H9 (cell line): ENCODE measurements around the gene CCDC126. TPM values are rescaled to one million over a fixed set of nuclear protein-coding genes. Genes with fewer than 3 reads are reported as not detected.

ENCODE experiments used
- DNase-seq: peaks from one replicate; pipeline ENCODE4 v3.0.0-alpha.2; 2017
- H2AFZ ChIP-seq: one replicate; pipeline ENCODE4 v1.6.1; 2013; ENCODE audit warnings: mild to moderate bottlenecking, low read length, control low read depth, moderate library complexity
- H2AK5ac ChIP-seq: 2 replicates; pipeline ENCODE4 v1.6.1; 2013; ENCODE audit warnings: low read length, control low read depth, mixed read lengths; ENCODE audit not compliant: insufficient read length
- H2BK120ac ChIP-seq: one replicate; pipeline ENCODE4 v1.6.1; 2013; ENCODE audit warnings: low read depth, mild to moderate bottlenecking, low read length, control low read depth, inconsistent platforms; ENCODE audit not compliant: poor library complexity, severe bottlenecking
- H2BK12ac ChIP-seq: 2 replicates; pipeline ENCODE4 v1.6.1; 2013; ENCODE audit warnings: low read length, control low read depth, mixed read lengths, low read depth; ENCODE audit not compliant: insufficient read length
- H2BK15ac ChIP-seq: 2 replicates; pipeline ENCODE4 v1.6.1; 2013; ENCODE audit warnings: low read depth, low read length, control low read depth
- H2BK20ac ChIP-seq: one replicate; pipeline ENCODE4 v1.6.1; 2013; ENCODE audit warnings: low read depth, mild to moderate bottlenecking, low read length, control low read depth, inconsistent platforms; ENCODE audit not compliant: poor library complexity, severe bottlenecking
- H2BK5ac ChIP-seq: 2 replicates; pipeline ENCODE4 v1.6.1; 2013; ENCODE audit warnings: low read length, control low read depth, mixed read lengths; ENCODE audit not compliant: insufficient read length
- H3K14ac ChIP-seq: 2 replicates; pipeline ENCODE4 v1.6.1; 2013; ENCODE audit warnings: low read length, control low read depth; ENCODE audit not compliant: insufficient read depth
- H3K18ac ChIP-seq: 2 replicates; pipeline ENCODE4 v1.6.1; 2013; ENCODE audit warnings: low read depth, mild to moderate bottlenecking, mixed read lengths, low read length, control low read depth; ENCODE audit not compliant: insufficient read length
- H3K23ac ChIP-seq: 2 replicates; pipeline ENCODE4 v1.6.1; 2013; ENCODE audit warnings: low read length, control low read depth, mixed read lengths, low read depth; ENCODE audit not compliant: insufficient read length
- H3K23me2 ChIP-seq: 2 replicates; pipeline ENCODE4 v1.6.1; 2013; ENCODE audit warnings: low read depth, mild to moderate bottlenecking, mixed read lengths, low read length, control low read depth; ENCODE audit not compliant: insufficient read length, poor library complexity, severe bottlenecking
- H3K27ac ChIP-seq: 2 replicates; pipeline ENCODE4 v1.5.1; 2013; ENCODE audit warnings: low read length, control low read depth, mixed read lengths, low read depth; ENCODE audit not compliant: insufficient read length
- H3K27me3 ChIP-seq: 2 replicates; pipeline ENCODE4 v1.6.1; 2013; ENCODE audit warnings: low read length, control low read depth, inconsistent platforms; ENCODE audit not compliant: insufficient read depth
- H3K4ac ChIP-seq: 2 replicates; pipeline ENCODE4 v1.6.1; 2013; ENCODE audit warnings: low read depth, mild to moderate bottlenecking, control low read depth, inconsistent platforms, low read length, moderate library complexity
- H3K4me1 ChIP-seq: 2 replicates; pipeline ENCODE4 v1.6.1; 2013; ENCODE audit warnings: low read length, control low read depth, inconsistent platforms; ENCODE audit not compliant: insufficient read depth
- H3K4me2 ChIP-seq: 2 replicates; pipeline ENCODE4 v1.6.1; 2013; ENCODE audit warnings: low read length, control low read depth, mixed read lengths; ENCODE audit not compliant: insufficient read length, insufficient read depth
- H3K56ac ChIP-seq: 2 replicates; pipeline ENCODE4 v1.6.1; 2013; ENCODE audit warnings: low read depth, mild to moderate bottlenecking, mixed read lengths, low read length, control low read depth; ENCODE audit not compliant: insufficient read length
- H3K79me1 ChIP-seq: 2 replicates; pipeline ENCODE4 v1.6.1; 2013; ENCODE audit warnings: low read depth, mild to moderate bottlenecking, moderate library complexity, low read length, control low read depth, inconsistent platforms; ENCODE audit not compliant: insufficient read depth, poor library complexity, severe bottlenecking
- H3K79me2 ChIP-seq: 2 replicates; pipeline ENCODE4 v1.6.1; 2013; ENCODE audit warnings: low read length, control low read depth, inconsistent platforms; ENCODE audit not compliant: insufficient read depth
- H3K9ac ChIP-seq: 2 replicates; pipeline ENCODE4 v1.6.1; 2013; ENCODE audit warnings: low read length, control low read depth, mixed read lengths; ENCODE audit not compliant: insufficient read length; ENCODE audit errors: extremely low read depth
- H3K9me3 ChIP-seq: one replicate; pipeline ENCODE4 v1.6.1; 2013; ENCODE audit warnings: low read depth, low read length, inconsistent platforms; ENCODE audit not compliant: control insufficient read depth
- H3T11ph ChIP-seq: one replicate; pipeline ENCODE4 v1.6.1; 2013; ENCODE audit warnings: mild to moderate bottlenecking, low read length, control low read depth, inconsistent platforms
- H4K20me1 ChIP-seq: one replicate; pipeline ENCODE4 v1.6.1; 2013; ENCODE audit not compliant: control insufficient read depth, insufficient read length, insufficient read depth
- H4K5ac ChIP-seq: 2 replicates; pipeline ENCODE4 v1.6.1; 2013; ENCODE audit warnings: low read depth, mild to moderate bottlenecking, mixed read lengths, low read length, control low read depth; ENCODE audit not compliant: insufficient read length
- H4K8ac ChIP-seq: replicated peaks from 2 replicates; pipeline ENCODE4 v1.6.1; 2013; ENCODE audit warnings: low read length, control low read depth, mixed read lengths, low read depth; ENCODE audit not compliant: insufficient read length
- H4K91ac ChIP-seq: 2 replicates; pipeline ENCODE4 v1.6.1; 2013; ENCODE audit warnings: low read depth, mild to moderate bottlenecking, moderate library complexity, mixed read lengths, low read length, control low read depth; ENCODE audit not compliant: insufficient read length
- H3K27ac Mint-ChIP-seq, 3 experiments: 2 replicates in 2 of 3; 3 replicates in 1 of 3; pipeline ENCODE4 v1.8.0; 2020 to 2021; ENCODE audit warnings: mixed read lengths in 3 of 3, mild to moderate bottlenecking in 1 of 3, moderate library complexity in 1 of 3
- H3K27me3 Mint-ChIP-seq: 2 replicates; pipeline ENCODE4 v1.8.0; 2021; ENCODE audit warnings: low read depth, mild to moderate bottlenecking, moderate library complexity, mixed read lengths
- H3K36me3 Mint-ChIP-seq, 3 experiments: 2 replicates in 2 of 3; 3 replicates in 1 of 3; pipeline ENCODE4 v1.8.0; 2020 to 2021; ENCODE audit warnings: low read depth in 3 of 3, mixed read lengths in 3 of 3; ENCODE audit not compliant: insufficient read depth in 1 of 3
- H3K4me1 Mint-ChIP-seq, 2 experiments: 2 replicates each; pipeline ENCODE4 v1.8.0; 2020; ENCODE audit warnings: mixed read lengths in 2 of 2
- H3K4me3 Mint-ChIP-seq, 2 experiments: 2 replicates in 1 of 2; 3 replicates in 1 of 2; pipeline ENCODE4 v1.8.0; 2020 to 2021; ENCODE audit warnings: mild to moderate bottlenecking in 2 of 2, mixed read lengths in 2 of 2, moderate library complexity in 1 of 2
- H3K9me3 Mint-ChIP-seq, 2 experiments: 2 replicates in 1 of 2; 3 replicates in 1 of 2; pipeline ENCODE4 v1.8.0; 2020; ENCODE audit warnings: mild to moderate bottlenecking in 2 of 2, mixed read lengths in 2 of 2, moderate library complexity in 1 of 2
- CTCF ChIP-seq: fragments of 200-600 bp; sonication (generic); conservative IDR thresholded peaks from 3 replicates; pipeline ENCODE4 v1.8.0; 2021; ENCODE audit warnings: antibody characterized with exemption, mild to moderate bottlenecking
- WGBS: extraction: QIAGEN DNeasy Blood & Tissue Kit; methylation state at CpG from one replicate; pipeline ENCODE4 v1.1.7; 2013; ENCODE audit warnings: missing lambda C conversion rate, low lambda C conversion rate, mixed read lengths; ENCODE audit not compliant: insufficient read length; ENCODE audit errors: extremely low coverage; 5-methylcytosine and 5-hydroxymethylcytosine counted together
- total RNA-seq: library from RNA; stranded (reverse); gene quantifications from 2 replicates; pipeline ENCODE4 v1.2.1, GENCODE V29; 2021

The CCDC126 gene
- total RNA-seq, 1 experiment from 2014 or later: 4.0 TPM

GRCh38 chr7:23687011-23687410 lies 89.8 kb downstream of the CCDC126 start:
- H4K20me1 ChIP-seq: no peaks in the 10 kb centered on the region
- no peak overlapping the region for H3K4ac ChIP-seq
- no peak overlapping the region for H3K4me2 ChIP-seq
- WGBS: no CpG with 5 or more reads among the region's 2 CpGs
- no peak overlapping the region for H4K8ac ChIP-seq
- H2BK120ac ChIP-seq: no peak overlapping the region
- no peaks in the 10 kb centered on the region for H3K23me2 ChIP-seq
- no peaks in the 10 kb centered on the region for H3K9me3 ChIP-seq
- H2AK5ac ChIP-seq: no peak overlapping the region
- H4K5ac ChIP-seq: no peak overlapping the region
- H2BK5ac ChIP-seq: no peak overlapping the region
- no peaks in the 10 kb centered on the region for H3K4me1 ChIP-seq
- Mint-ChIP-seq H3K9me3 (no peaks in the 10 kb centered on the region), H3K4me3 (no peak overlapping the region), H3K36me3 (peaks cover 31 to 46% (median 36%) of the 10 kb centered on the region in 3 experiments; a peak in 6 of 7 replicates), H3K27ac (no peak overlapping the region), H3K27me3 (no peaks in the 10 kb centered on the region), H3K4me1 (peaks cover 4 to 5% of the 10 kb centered on the region in 2 experiments)
- H3K56ac ChIP-seq: no peak overlapping the region
- peaks cover under 1% of the 10 kb centered on the region; the same call in 1 of the 2 replicates for H3K79me2 ChIP-seq
- H3K18ac ChIP-seq: no peak overlapping the region
- no peak overlapping the region for H3K14ac ChIP-seq
- no peak overlapping the region for H2BK15ac ChIP-seq
- no peak overlapping the region for H2BK12ac ChIP-seq
- peaks cover 2% of the 10 kb centered on the region for H3K79me1 ChIP-seq
- H4K91ac ChIP-seq: no peak overlapping the region
- no peak for DNase-seq
- H3T11ph ChIP-seq: no peak overlapping the region
- H3K27me3 ChIP-seq: no peaks in the 10 kb centered on the region
- TF ChIP-seq CTCF: no peak
- no peak overlapping the region for H3K9ac ChIP-seq
- no peak overlapping the region for H2BK20ac ChIP-seq
- no peak overlapping the region for H3K23ac ChIP-seq
- no peak overlapping the region for H3K27ac ChIP-seq
- no peak overlapping the region for H2AFZ ChIP-seq
